HCT116 (cell line): Measurements from ENCODE around the gene PTPRC. TPM values are rescaled to one million over a fixed set of nuclear protein-coding genes. Genes with fewer than 3 reads are reported as not detected.

Experiments
- ATAC-seq: fragments of 200-7000 bp; cut with Tn5 transposase; 2 replicates; pipeline ENCODE4 v1.9.1; 2020; ENCODE audit warnings: mild to moderate bottlenecking, moderate library complexity
- BruUV-seq: library from RNA; stranded (reverse); fragments of 400-500 nt; replicated peaks from 2 replicates; lab custom pipeline; 2021; lab: Mats Ljungman, UMichigan
- CTCF ChIA-PET: fragments of 300-600 bp; sonication (Branson Sonifier 250); formaldehyde crosslinking; loops from one replicate; lab custom pipeline; 2021; ENCODE audit warnings: antibody characterized with exemption; lab: Charles Lee
- POLR2A ChIA-PET: fragments of 300-600, 350-600 bp; sonication (Branson Sonifier 250); formaldehyde crosslinking; loops from one replicate; lab custom pipeline; 2021; ENCODE audit warnings: antibody characterized with exemption; lab: Charles Lee
- RAD21 ChIA-PET, 2 experiments: fragments of 300-600 bp; sonication (Branson Sonifier 250); formaldehyde crosslinking; loops; one replicate each; lab custom pipeline; 2023; ENCODE audit warnings: low total read pairs in 2 of 2; ENCODE audit not compliant: uncharacterized antibody in 2 of 2, unreplicated experiment in 2 of 2, low non-redundant PET in 1 of 2; lab: Charles Lee
- DNase-seq: peaks from one replicate; pipeline ENCODE4 v3.0.0-alpha.2; 2010; ENCODE audit warnings: low read depth, low spot score
- H2AFZ ChIP-seq: fragments of 200-600 bp; shearing (Covaris generic), sonication (generic); 2 replicates; pipeline ENCODE4 v1.6.1; 2017; ENCODE audit warnings: low read depth, mixed run types, mixed read lengths, antibody characterized with exemption, low read length; ENCODE audit not compliant: poor library complexity, severe bottlenecking
- H3K27ac ChIP-seq: 2 replicates; pipeline ENCODE4 v1.5.1; 2012; ENCODE audit warnings: low read depth, low read length
- H3K27me3 ChIP-seq: fragments of 200-600 bp; sonication (generic); 2 replicates; pipeline ENCODE4 v1.6.1; 2016; ENCODE audit warnings: mixed run types, low read length, mixed read lengths; ENCODE audit not compliant: insufficient read depth
- H3K36me3 ChIP-seq, 2 experiments: fragments of 200-500 bp in 1 of 2; fragments of 200-600 bp in 1 of 2; sonication (Bioruptor generic) in 1 of 2; sonication (generic) in 1 of 2; 2 replicates each; pipeline versions ENCODE4 v1.5.1 to v1.6.1; 2014 to 2016; ENCODE audit warnings: low read length in 2 of 2, inconsistent platforms in 1 of 2, mixed read lengths in 1 of 2, mixed run types in 1 of 2; ENCODE audit not compliant: insufficient read depth in 2 of 2, control insufficient read depth in 1 of 2
- H3K4me1 ChIP-seq, 2 experiments: fragments of 200-600 bp in 1 of 2; sonication (generic) in 1 of 2; 2 replicates each; pipeline versions ENCODE4 v1.5.1 to v1.6.1; 2012 to 2017; ENCODE audit warnings: low read length in 2 of 2, inconsistent platforms in 1 of 2, mild to moderate bottlenecking in 1 of 2, mixed read lengths in 1 of 2, mixed run types in 1 of 2, moderate library complexity in 1 of 2; ENCODE audit not compliant: insufficient read depth in 2 of 2, control insufficient read depth in 1 of 2
- H3K4me2 ChIP-seq: fragments of 200-600 bp; sonication (generic); 2 replicates; pipeline ENCODE4 v1.6.1; 2017; ENCODE audit warnings: mixed run types, low read length, mixed read lengths
- H3K4me3 ChIP-seq, 2 experiments: fragments of 200-600 bp in 1 of 2; sonication (generic) in 1 of 2; replicated peaks in 1 of 2; 2 replicates each; pipeline ENCODE4 v1.5.1; 2011 to 2016; ENCODE audit warnings: low read length in 2 of 2, control low read depth in 1 of 2, low read depth in 1 of 2, mild to moderate bottlenecking in 1 of 2, mixed read lengths in 1 of 2, mixed run types in 1 of 2
- H3K79me2 ChIP-seq: fragments of 200-600 bp; sonication (generic); 2 replicates; pipeline ENCODE4 v1.6.1; 2017; ENCODE audit warnings: mild to moderate bottlenecking, mixed run types, low read length, moderate library complexity, mixed read lengths; ENCODE audit not compliant: insufficient read depth
- H3K9ac ChIP-seq: fragments of 200-600 bp; sonication (generic); 2 replicates; pipeline ENCODE4 v1.6.1; 2016; ENCODE audit warnings: low read length, mixed read lengths
- H3K9me2 ChIP-seq: fragments of 200-600 bp; sonication (generic), shearing (Covaris generic); 2 replicates; pipeline ENCODE4 v1.6.1; 2017; ENCODE audit warnings: mixed run types, mild to moderate bottlenecking, moderate library complexity; ENCODE audit not compliant: insufficient read depth
- H3K9me3 ChIP-seq, 2 experiments: fragments of 200-500 bp in 1 of 2; fragments of 200-600 bp in 1 of 2; sonication (Bioruptor generic) in 1 of 2; sonication (generic) in 1 of 2; 2 replicates each; pipeline ENCODE4 v1.6.1; 2014 to 2017; ENCODE audit warnings: low read length in 2 of 2, mixed read lengths in 2 of 2, inconsistent platforms in 1 of 2, low read depth in 1 of 2, mild to moderate bottlenecking in 1 of 2, mixed run types in 1 of 2, moderate library complexity in 1 of 2; ENCODE audit not compliant: control insufficient read depth in 1 of 2, insufficient read depth in 1 of 2
- H4K20me1 ChIP-seq: fragments of 200-600 bp; sonication (generic), shearing (Covaris generic); 2 replicates; pipeline ENCODE4 v1.6.1; 2017; ENCODE audit warnings: mixed run types, mild to moderate bottlenecking, moderate library complexity; ENCODE audit not compliant: insufficient read depth
- CBX3 ChIP-seq: IDR thresholded peaks from 2 replicates; pipeline ENCODE4 v1.6.1; 2012; ENCODE audit warnings: low read depth
- CEBPB ChIP-seq: IDR thresholded peaks from 2 replicates; pipeline ENCODE4 v1.6.1; 2012; ENCODE audit warnings: low read depth
- ELF1 ChIP-seq: IDR thresholded peaks from 2 replicates; pipeline ENCODE4 v1.6.1; 2012; ENCODE audit warnings: low read depth, borderline replicate concordance
- EZH2phosphoT487 ChIP-seq: fragments of 200-600 bp; IDR thresholded peaks from 2 replicates; pipeline ENCODE4 v1.6.1; 2018; ENCODE audit warnings: antibody characterized with exemption, borderline replicate concordance
- FOSL1 ChIP-seq: IDR thresholded peaks from 2 replicates; pipeline ENCODE4 v1.6.1; 2012; ENCODE audit warnings: low read depth
- JUND ChIP-seq: IDR thresholded peaks from 2 replicates; pipeline ENCODE4 v1.6.1; 2012
- POLR2A ChIP-seq: IDR thresholded peaks from 2 replicates; pipeline ENCODE4 v1.7.0; 2011; ENCODE audit warnings: borderline replicate concordance; ENCODE audit not compliant: insufficient read depth, insufficient read length; ENCODE audit errors: extremely low read depth
- POLR2AphosphoS5 ChIP-seq: IDR thresholded peaks from 2 replicates; pipeline ENCODE4 v1.6.1; 2011; ENCODE audit warnings: mild to moderate bottlenecking, low read depth, low read length, moderate library complexity
- SIN3A ChIP-seq: IDR thresholded peaks from 2 replicates; pipeline ENCODE4 v1.6.1; 2012; ENCODE audit warnings: low read depth
- SRF ChIP-seq: IDR thresholded peaks from 2 replicates; pipeline ENCODE4 v1.6.1; 2012; ENCODE audit warnings: low read depth
- TCF7L2 ChIP-seq: IDR thresholded peaks from 2 replicates; pipeline ENCODE4 v1.7.0; 2011; ENCODE audit warnings: borderline replicate concordance, inconsistent platforms; ENCODE audit not compliant: insufficient read depth, insufficient read length; ENCODE audit errors: extremely low read depth
- YY1 ChIP-seq: IDR thresholded peaks from 2 replicates; pipeline ENCODE4 v1.6.1; 2011; ENCODE audit warnings: low read length, low read depth, moderate library complexity, mild to moderate bottlenecking; ENCODE audit not compliant: insufficient replicate concordance; ENCODE audit errors: extremely low read depth
- ZFX ChIP-seq: fragments of 450-650 bp; IDR thresholded peaks from 2 replicates; pipeline ENCODE4 v1.6.1; 2017
- ZNF274 ChIP-seq: fragments of 200-500 bp; sonication (Bioruptor generic); IDR thresholded peaks from 2 replicates; pipeline ENCODE4 v1.6.1; 2014; ENCODE audit warnings: mild to moderate bottlenecking, low read depth, low read length, inconsistent platforms
- intact Hi-C: fragments of 100-400 bp; cut with micrococcal nuclease; formaldehyde crosslinking; loops from 2 replicates; pipeline ENCODE4 v1.10.0; 2022
- total RNA-seq: library from RNA; stranded (reverse); gene quantifications from one replicate; pipeline ENCODE4 v1.2.1, GENCODE V29; 2021; ENCODE audit not compliant: unreplicated experiment
- TF ChIP-seq, protein P1 (sequence below), 3 experiments: fragments of 200-600 bp in 1 of 3; sonication (generic) in 1 of 3; IDR thresholded peaks in 2 of 3; conservative IDR thresholded peaks in 1 of 3; 2 replicates each; pipeline ENCODE4 v1.5.1; 2012 to 2017; ENCODE audit warnings: low read depth in 2 of 3, low read length in 2 of 3, antibody characterized with exemption in 1 of 3, borderline replicate concordance in 1 of 3, control low read depth in 1 of 3, mild to moderate bottlenecking in 1 of 3, mixed read lengths in 1 of 3, mixed run types in 1 of 3, moderate library complexity in 1 of 3; ENCODE audit not compliant: insufficient read depth in 1 of 3
- TF ChIP-seq, protein P2 (sequence below): IDR thresholded peaks from 2 replicates; pipeline ENCODE4 v1.6.1; 2012; ENCODE audit warnings: low read depth
- TF ChIP-seq, protein P3 (sequence below): IDR thresholded peaks from 2 replicates; pipeline ENCODE4 v1.6.1; 2012

PTPRC gene
- total RNA-seq, 1 experiment from 2014 or later = 1.2 TPM

DNA sequence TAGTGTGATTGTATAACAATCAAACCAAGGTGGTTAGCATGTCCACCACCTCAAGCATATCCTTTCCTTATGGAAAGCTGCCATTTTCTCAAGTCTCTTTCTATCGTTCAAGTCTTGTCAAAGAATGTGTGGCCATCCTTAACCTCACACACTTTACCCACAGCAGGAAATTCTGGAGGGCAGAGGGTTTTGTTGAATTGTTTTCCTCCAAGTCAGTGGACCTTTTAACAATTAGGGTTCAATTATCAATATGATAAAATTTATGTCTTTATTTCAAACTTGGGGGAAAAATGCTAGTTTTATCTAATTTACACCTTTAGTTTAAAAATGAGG lies 14.2 kb upstream of the PTPRC start:
- POLR2A ChIA-PET = no interaction called here
- intact Hi-C loops = no loop called here
- Histone ChIP-seq H3K9ac (no peak overlapping the region), H3K4me1 (no peaks in the 10 kb centered on the region), H3K27me3 (no peaks in the 10 kb centered on the region), H3K9me2 (no peaks in the 10 kb centered on the region), H3K4me3 (no peak overlapping the region), H3K27ac (no peak overlapping the region), H3K79me2 (no peaks in the 10 kb centered on the region), H3K36me3 (no peaks in the 10 kb centered on the region), H3K4me2 (no peak overlapping the region), H2AFZ (no peak overlapping the region), H3K9me3 (no peaks in the 10 kb centered on the region), H4K20me1 (no peaks in the 10 kb centered on the region)
- TF ChIP-seq ZFX (no peak), CEBPB (no peak), ELF1 (no peak), SRF (no peak), CBX3 (no peak), POLR2AphosphoS5 (no peak), EZH2phosphoT487 (no peak), ZNF274 (no peak), TCF7L2 (no peak), SIN3A (no peak), JUND (no peak), YY1 (no peak), FOSL1 (no peak), POLR2A (no peak)
- TF ChIP-seq, protein P1, sequence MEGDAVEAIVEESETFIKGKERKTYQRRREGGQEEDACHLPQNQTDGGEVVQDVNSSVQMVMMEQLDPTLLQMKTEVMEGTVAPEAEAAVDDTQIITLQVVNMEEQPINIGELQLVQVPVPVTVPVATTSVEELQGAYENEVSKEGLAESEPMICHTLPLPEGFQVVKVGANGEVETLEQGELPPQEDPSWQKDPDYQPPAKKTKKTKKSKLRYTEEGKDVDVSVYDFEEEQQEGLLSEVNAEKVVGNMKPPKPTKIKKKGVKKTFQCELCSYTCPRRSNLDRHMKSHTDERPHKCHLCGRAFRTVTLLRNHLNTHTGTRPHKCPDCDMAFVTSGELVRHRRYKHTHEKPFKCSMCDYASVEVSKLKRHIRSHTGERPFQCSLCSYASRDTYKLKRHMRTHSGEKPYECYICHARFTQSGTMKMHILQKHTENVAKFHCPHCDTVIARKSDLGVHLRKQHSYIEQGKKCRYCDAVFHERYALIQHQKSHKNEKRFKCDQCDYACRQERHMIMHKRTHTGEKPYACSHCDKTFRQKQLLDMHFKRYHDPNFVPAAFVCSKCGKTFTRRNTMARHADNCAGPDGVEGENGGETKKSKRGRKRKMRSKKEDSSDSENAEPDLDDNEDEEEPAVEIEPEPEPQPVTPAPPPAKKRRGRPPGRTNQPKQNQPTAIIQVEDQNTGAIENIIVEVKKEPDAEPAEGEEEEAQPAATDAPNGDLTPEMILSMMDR (IDR thresholded peaks at IDR 0.05 in 2 of 3, conservative IDR thresholded peaks at IDR 0.05 in 1 of 3; ENCODE audit: borderline replicate concordance in 1 of 3, insufficient read depth in 1 of 3, low read depth in 2 of 3, low read length in 2 of 3) = no peak
- TF ChIP-seq, protein P2, sequence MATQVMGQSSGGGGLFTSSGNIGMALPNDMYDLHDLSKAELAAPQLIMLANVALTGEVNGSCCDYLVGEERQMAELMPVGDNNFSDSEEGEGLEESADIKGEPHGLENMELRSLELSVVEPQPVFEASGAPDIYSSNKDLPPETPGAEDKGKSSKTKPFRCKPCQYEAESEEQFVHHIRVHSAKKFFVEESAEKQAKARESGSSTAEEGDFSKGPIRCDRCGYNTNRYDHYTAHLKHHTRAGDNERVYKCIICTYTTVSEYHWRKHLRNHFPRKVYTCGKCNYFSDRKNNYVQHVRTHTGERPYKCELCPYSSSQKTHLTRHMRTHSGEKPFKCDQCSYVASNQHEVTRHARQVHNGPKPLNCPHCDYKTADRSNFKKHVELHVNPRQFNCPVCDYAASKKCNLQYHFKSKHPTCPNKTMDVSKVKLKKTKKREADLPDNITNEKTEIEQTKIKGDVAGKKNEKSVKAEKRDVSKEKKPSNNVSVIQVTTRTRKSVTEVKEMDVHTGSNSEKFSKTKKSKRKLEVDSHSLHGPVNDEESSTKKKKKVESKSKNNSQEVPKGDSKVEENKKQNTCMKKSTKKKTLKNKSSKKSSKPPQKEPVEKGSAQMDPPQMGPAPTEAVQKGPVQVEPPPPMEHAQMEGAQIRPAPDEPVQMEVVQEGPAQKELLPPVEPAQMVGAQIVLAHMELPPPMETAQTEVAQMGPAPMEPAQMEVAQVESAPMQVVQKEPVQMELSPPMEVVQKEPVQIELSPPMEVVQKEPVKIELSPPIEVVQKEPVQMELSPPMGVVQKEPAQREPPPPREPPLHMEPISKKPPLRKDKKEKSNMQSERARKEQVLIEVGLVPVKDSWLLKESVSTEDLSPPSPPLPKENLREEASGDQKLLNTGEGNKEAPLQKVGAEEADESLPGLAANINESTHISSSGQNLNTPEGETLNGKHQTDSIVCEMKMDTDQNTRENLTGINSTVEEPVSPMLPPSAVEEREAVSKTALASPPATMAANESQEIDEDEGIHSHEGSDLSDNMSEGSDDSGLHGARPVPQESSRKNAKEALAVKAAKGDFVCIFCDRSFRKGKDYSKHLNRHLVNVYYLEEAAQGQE = no peak
- TF ChIP-seq, protein P3, sequence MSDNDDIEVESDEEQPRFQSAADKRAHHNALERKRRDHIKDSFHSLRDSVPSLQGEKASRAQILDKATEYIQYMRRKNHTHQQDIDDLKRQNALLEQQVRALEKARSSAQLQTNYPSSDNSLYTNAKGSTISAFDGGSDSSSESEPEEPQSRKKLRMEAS = no peak
- CTCF ChIA-PET = no interaction called here
- no peak for DNase-seq
- RAD21 ChIA-PET = no interaction called here
- ATAC-seq = no peak
- BruUV-seq = no TSS peak
